A673 (cell line): ENCODE measurements around the gene SGCD. TPM values are rescaled to one million over a fixed set of nuclear protein-coding genes. Genes with fewer than 3 reads are reported as not detected.

Experiments used
- BruUV-seq: library from RNA; stranded (reverse); fragments of 400-500 nt; replicated peaks from 2 replicates; lab custom pipeline; 2021; lab: Mats Ljungman, UMichigan
- CTCF ChIA-PET: fragments of 300-600 bp; sonication (Branson Sonifier 250); formaldehyde crosslinking; loops from one replicate; lab custom pipeline; 2022; ENCODE audit warnings: antibody characterized with exemption; lab: Charles Lee
- POLR2A ChIA-PET: fragments of 300-600 bp; sonication (Branson Sonifier 250); formaldehyde crosslinking; loops from one replicate; lab custom pipeline; 2022; ENCODE audit warnings: antibody characterized with exemption; ENCODE audit not compliant: low non-redundant PET; lab: Charles Lee
- DNase-seq: peaks from one replicate; pipeline ENCODE4 v3.0.0-alpha.2; 2015; ENCODE audit warnings: low spot score
- H3K27ac ChIP-seq: fragments of 200-600 bp; sonication (generic); 2 replicates; pipeline ENCODE4 v1.5.1; 2016; ENCODE audit warnings: mixed run types, low read depth, mild to moderate bottlenecking, mixed read lengths, antibody characterized with exemption, low read length; ENCODE audit not compliant: poor library complexity, severe bottlenecking
- H3K27me3 ChIP-seq: fragments of 200-600 bp; sonication (generic); replicated peaks from 2 replicates; pipeline ENCODE4 v1.6.1; 2017; ENCODE audit warnings: mixed run types, low read depth, mild to moderate bottlenecking, mixed read lengths, antibody characterized with exemption, low read length; ENCODE audit not compliant: insufficient read depth, poor library complexity
- H3K36me3 ChIP-seq: fragments of 200-600 bp; sonication (generic); 2 replicates; pipeline ENCODE4 v1.6.1; 2016; ENCODE audit warnings: mixed run types, mild to moderate bottlenecking, mixed read lengths, antibody characterized with exemption, low read length; ENCODE audit not compliant: insufficient read depth, poor library complexity, severe bottlenecking
- H3K4me1 ChIP-seq: fragments of 200-600 bp; sonication (generic); 2 replicates; pipeline ENCODE4 v1.6.1; 2017; ENCODE audit warnings: mixed run types, mild to moderate bottlenecking, mixed read lengths, antibody characterized with exemption, low read length; ENCODE audit not compliant: insufficient read depth, poor library complexity, severe bottlenecking
- H3K4me3 ChIP-seq: fragments of 200-600 bp; sonication (generic); 2 replicates; pipeline ENCODE4 v1.5.1; 2016; ENCODE audit warnings: low read depth, mixed run types, mild to moderate bottlenecking, mixed read lengths, low read length; ENCODE audit not compliant: poor library complexity, severe bottlenecking
- H3K9me3 ChIP-seq: fragments of 200-600 bp; sonication (generic); 2 replicates; pipeline ENCODE4 v1.6.1; 2016; ENCODE audit warnings: mixed run types, low read depth, mild to moderate bottlenecking, mixed read lengths, antibody characterized with exemption, low read length; ENCODE audit not compliant: poor library complexity, severe bottlenecking
- EZH2 ChIP-seq: fragments of 200-600 bp; sonication (generic); IDR thresholded peaks from 2 replicates; pipeline ENCODE4 v1.6.1; 2017; ENCODE audit warnings: borderline replicate concordance, low read depth, mild to moderate bottlenecking, mixed read lengths, antibody characterized with exemption, low read length; ENCODE audit not compliant: poor library complexity, severe bottlenecking
- intact Hi-C: fragments of 100-400 bp; cut with micrococcal nuclease; formaldehyde crosslinking; loops from one replicate; pipeline ENCODE4 v1.10.0; 2022; ENCODE audit not compliant: unreplicated experiment
- total RNA-seq: library from RNA; stranded (reverse); gene quantifications from 2 replicates; pipeline ENCODE4 v1.2.3, GENCODE V29; 2021
- TF ChIP-seq, protein P1 (sequence below): fragments of 300-800, 200-600 bp; sonication (generic); conservative IDR thresholded peaks from 2 replicates; pipeline ENCODE4 v1.5.1; 2017; ENCODE audit warnings: low read depth, mild to moderate bottlenecking, antibody characterized with exemption, low read length, moderate library complexity, mixed read lengths

The SGCD gene
- total RNA-seq, 1 experiment from 2014 or later: 0.17 TPM

- DNase-seq: no peak
- Histone ChIP-seq H3K4me1 (no peaks in the 10 kb centered on the region), H3K9me3 (no peaks in the 10 kb centered on the region), H3K27ac (no peak overlapping the region), H3K27me3 (no peaks in the 10 kb centered on the region), H3K36me3 (no peaks in the 10 kb centered on the region), H3K4me3 (no peak overlapping the region)
- no TSS peak for BruUV-seq
- intact Hi-C loops: no loop called here
- ChIA-PET POLR2A (no interaction called here), CTCF (no interaction called here)
- no peak for TF ChIP-seq EZH2
- TF ChIP-seq, protein P1, sequence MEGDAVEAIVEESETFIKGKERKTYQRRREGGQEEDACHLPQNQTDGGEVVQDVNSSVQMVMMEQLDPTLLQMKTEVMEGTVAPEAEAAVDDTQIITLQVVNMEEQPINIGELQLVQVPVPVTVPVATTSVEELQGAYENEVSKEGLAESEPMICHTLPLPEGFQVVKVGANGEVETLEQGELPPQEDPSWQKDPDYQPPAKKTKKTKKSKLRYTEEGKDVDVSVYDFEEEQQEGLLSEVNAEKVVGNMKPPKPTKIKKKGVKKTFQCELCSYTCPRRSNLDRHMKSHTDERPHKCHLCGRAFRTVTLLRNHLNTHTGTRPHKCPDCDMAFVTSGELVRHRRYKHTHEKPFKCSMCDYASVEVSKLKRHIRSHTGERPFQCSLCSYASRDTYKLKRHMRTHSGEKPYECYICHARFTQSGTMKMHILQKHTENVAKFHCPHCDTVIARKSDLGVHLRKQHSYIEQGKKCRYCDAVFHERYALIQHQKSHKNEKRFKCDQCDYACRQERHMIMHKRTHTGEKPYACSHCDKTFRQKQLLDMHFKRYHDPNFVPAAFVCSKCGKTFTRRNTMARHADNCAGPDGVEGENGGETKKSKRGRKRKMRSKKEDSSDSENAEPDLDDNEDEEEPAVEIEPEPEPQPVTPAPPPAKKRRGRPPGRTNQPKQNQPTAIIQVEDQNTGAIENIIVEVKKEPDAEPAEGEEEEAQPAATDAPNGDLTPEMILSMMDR: no peak
These were observed 146.4 kb downstream of the SGCD start for GRCh38 chr5:156473269-156473908.

DNA sequence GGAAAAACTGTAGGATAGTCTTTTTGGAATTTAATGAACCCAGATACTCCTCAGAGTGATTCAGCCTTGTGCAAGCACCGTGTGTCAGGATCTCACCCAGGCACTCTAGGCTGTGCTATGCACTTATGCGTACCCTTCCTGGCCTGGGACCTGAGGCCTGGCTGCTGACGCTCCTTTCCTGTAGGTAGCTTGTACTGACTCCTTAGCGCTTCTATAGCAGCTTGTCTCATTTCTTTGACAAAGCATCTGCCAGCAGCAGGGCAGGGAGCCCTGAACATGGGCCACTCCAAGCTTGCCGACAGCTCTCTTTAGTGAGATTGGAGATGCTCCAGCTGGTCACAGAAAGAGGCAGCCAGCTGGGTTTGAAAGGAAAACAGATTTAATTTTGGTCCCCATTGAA, 147.3 kb downstream of the SGCD start:
- Histone ChIP-seq H3K9me3 (no peaks in the 10 kb centered on the region), H3K27ac (no peak overlapping the region), H3K27me3 (no peaks in the 10 kb centered on the region), H3K4me1 (no peaks in the 10 kb centered on the region), H3K4me3 (no peak overlapping the region), H3K36me3 (no peaks in the 10 kb centered on the region)
- POLR2A ChIA-PET: no interaction called here
- intact Hi-C loops: no loop called here
- TF ChIP-seq, protein P1: no peak
- no peak for TF ChIP-seq EZH2
- no peak for DNase-seq
- BruUV-seq: no TSS peak
- CTCF ChIA-PET: no interaction called here

DNA sequence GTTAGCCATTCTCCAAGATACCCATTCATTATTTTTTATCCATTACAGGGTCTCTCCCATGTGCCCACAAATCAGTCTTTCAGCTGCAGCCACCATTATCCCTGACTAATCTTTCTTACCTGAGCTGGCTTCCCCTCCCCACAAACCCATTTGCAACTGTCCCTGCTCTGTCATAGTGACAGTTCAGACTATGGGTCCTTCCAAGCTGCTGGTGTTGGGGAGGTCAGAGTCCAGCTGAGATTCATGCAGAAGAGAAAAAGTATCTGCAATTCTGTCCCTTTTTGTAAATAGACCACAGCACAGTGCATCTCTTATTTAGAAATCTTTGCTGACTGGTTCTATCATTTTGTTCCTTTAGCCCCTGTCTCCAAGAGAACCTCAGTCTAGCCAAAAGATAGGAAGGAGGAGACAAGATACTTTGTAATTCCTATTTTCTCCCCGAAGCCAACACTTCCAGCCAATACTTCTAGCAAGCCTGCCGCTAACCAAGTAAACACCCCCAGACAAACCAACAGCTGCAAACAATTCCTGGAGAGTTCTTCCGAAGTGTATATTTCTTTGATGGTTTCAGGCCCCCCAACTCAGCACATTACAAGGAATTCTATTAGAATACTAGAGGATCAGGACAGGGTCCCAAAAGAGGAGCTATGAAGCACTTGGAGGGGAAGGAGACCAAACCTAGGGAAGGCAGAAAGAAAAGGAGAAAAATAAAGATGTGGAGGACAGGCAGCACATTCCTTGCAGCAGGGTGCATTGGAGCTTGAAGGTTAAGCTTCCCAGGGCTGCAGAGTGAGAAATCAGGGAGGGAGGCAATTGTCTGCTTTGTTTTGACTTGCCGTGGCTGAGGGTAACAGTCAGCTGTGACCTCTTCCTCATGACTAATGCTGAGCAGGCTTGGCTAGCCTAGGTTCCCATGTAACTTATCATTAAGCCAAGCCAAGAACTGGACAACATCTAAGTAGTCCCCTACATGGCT, 148.5 kb downstream of the SGCD start:
- DNase-seq: no peak
- no TSS peak for BruUV-seq
- ChIA-PET POLR2A (no interaction called here), CTCF (no interaction called here)
- Histone ChIP-seq H3K27ac (no peak overlapping the region), H3K4me1 (no peaks in the 10 kb centered on the region), H3K4me3 (no peak overlapping the region), H3K36me3 (no peaks in the 10 kb centered on the region), H3K27me3 (no peaks in the 10 kb centered on the region), H3K9me3 (no peaks in the 10 kb centered on the region)
- intact Hi-C loops: no loop called here
- TF ChIP-seq, protein P1: no peak
- no peak for TF ChIP-seq EZH2
